HAP-1 (cell line): Measurements from ENCODE around the gene IL1RAPL1.

ENCODE experiments used
- DNase-seq, 2 experiments: peaks; one replicate each; pipeline ENCODE4 v3.0.0-alpha.2; 2016 to 2020; ENCODE audit warnings: low spot score in 2 of 2
- H3K27me3 ChIP-seq: fragments of 250-450 bp; sonication (Bioruptor Pico); 2 replicates; pipeline ENCODE4 v1.5.1; 2020; ENCODE audit warnings: low read depth, mild to moderate bottlenecking, moderate library complexity
- H3K36me3 ChIP-seq: fragments of 250-450 bp; sonication (Bioruptor Pico); replicated peaks from 2 replicates; pipeline ENCODE4 v1.5.1; 2020; ENCODE audit warnings: mild to moderate bottlenecking
- H3K4me1 ChIP-seq: fragments of 250-450 bp; sonication (Bioruptor Pico); 2 replicates; pipeline ENCODE4 v1.5.1; 2020; ENCODE audit warnings: mild to moderate bottlenecking
- H3K4me3 ChIP-seq: fragments of 250-450 bp; sonication (Bioruptor Pico); 2 replicates; pipeline ENCODE4 v1.5.1; 2020; ENCODE audit warnings: mild to moderate bottlenecking, moderate library complexity
- H3K9me3 ChIP-seq: fragments of 250-450 bp; sonication (Bioruptor Pico); 2 replicates; pipeline ENCODE4 v1.5.1; 2020; ENCODE audit warnings: mild to moderate bottlenecking, moderate library complexity
- in situ Hi-C: fragments of 300-500 bp; cut with MboI; formaldehyde crosslinking; loops from 3 replicates; pipeline ENCODE4 v1.14.3; 2020; ENCODE audit warnings: low sequenced_read_pairs, inconsistent platforms, mixed read lengths

IL1RAPL1 gene

DNA sequence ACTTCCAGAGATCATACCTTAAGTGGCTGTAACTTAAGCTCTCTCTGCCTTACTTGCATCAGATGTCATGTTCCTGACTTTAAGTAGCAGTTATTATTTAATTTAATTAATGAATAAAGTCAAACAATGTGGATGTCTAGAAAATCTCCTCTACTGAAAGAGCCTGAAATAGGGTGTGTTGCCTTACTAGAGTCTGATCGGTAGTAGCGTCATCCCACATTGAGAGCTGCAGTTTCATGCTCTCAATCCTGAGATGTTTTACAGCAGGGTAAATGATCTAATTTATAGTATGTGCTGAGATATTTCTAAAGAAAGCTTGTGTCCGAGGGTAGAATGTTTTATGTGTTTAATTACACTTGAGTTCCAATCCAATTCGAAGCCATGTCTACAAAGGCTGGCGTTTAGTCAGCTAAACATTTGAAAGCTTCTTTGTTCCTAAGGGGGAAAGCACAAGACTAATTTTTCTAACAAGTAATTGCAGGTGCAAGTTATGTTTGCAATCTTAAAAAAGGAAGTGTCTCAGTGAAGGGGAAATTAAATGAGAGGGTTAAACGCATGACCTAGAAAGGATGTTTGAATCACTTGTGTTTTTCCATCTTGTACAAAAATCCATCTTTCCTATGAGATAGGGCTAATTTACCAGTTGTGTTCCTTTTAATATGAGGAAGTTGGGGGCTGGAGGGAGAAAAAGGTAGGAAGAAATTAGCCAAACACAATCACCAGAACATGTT, 1237.1 kb downstream of the IL1RAPL1 start:
- Histone ChIP-seq H3K4me3 (no peak overlapping the region), H3K9me3 (no peaks in the 10 kb centered on the region), H3K36me3 (no peaks in the 10 kb centered on the region), H3K4me1 (peaks cover 4% of the 10 kb centered on the region; the same call in 1 of the 2 replicates), H3K27me3 (no peaks in the 10 kb centered on the region)
- in situ Hi-C loops, result no loop called here
- DNase-seq, result no peak

DNA sequence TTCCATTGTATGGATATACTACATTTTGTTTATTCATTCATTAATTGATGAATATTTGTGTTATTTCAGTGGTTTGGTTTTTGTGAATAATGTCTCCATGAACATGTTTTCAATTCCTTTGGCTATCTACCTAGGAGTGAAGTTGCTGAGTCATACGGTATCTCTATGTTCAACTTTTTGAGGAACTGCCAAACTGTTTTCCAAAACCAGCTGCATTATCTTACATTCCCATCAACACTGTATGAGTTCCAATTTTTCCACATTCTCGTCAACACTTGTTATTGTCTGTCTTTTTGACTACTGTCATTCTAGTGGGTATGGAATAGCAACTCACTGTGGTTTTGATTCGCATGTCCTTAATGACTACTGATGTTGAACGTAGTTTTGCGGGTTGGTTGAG, 1239.5 kb downstream of the IL1RAPL1 start:
- Histone ChIP-seq H3K36me3 (no peaks in the 10 kb centered on the region), H3K27me3 (no peaks in the 10 kb centered on the region), H3K4me3 (no peak overlapping the region), H3K9me3 (no peaks in the 10 kb centered on the region), H3K4me1 (peaks cover 9% of the 10 kb centered on the region; the same call in 1 of the 2 replicates)
- no peak for DNase-seq
- in situ Hi-C loops, result no loop called here

DNA sequence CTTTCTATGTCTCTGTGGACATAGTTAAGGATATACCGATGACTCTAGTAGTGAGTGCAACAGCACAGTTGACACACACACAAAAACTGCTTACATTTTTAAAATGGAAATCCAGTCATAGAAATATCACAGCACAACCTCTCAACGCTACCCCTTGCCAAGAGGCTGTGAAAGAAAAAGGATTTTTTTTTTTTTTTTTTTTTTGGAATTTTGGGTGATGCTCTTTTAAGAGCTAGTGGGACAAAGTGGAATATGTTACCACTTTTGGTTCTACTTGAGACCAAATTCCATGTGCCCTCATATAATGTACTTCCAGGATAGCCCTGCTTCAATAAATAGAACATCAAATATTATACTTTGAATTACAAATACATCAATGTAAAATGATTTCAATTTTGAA, 1247.1 kb downstream of the IL1RAPL1 start:
- H3K9me3 ChIP-seq, result no peaks in the 10 kb centered on the region
- H3K4me1 ChIP-seq, result peaks cover 5% of the 10 kb centered on the region; the same call in 1 of the 2 replicates
- in situ Hi-C loops, result no loop called here
- no peak overlapping the region for H3K4me3 ChIP-seq
- DNase-seq, result no peak
- no peaks in the 10 kb centered on the region for H3K27me3 ChIP-seq
- no peaks in the 10 kb centered on the region for H3K36me3 ChIP-seq

DNA sequence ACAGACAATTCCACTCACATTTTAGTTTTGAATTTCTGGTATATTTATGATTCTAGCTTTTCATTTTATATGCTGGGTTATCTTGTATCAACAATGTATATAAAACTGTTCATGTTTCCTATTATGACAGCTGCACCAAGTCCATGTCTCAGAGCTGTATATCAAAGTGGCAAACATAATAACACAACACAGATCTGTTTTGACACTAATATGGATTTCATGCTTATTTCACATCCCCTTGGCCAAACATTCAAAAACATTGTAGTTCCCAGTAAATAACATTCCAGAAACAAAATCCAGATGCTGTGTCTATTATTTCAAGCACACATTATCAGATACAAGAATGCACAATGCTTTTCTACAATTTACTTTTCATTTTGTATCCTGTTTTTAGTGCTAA, 1247.5 kb downstream of the IL1RAPL1 start:
- in situ Hi-C loops, result no loop called here
- no peaks in the 10 kb centered on the region for H3K36me3 ChIP-seq
- no peak for DNase-seq
- no peaks in the 10 kb centered on the region for H3K27me3 ChIP-seq
- no peak overlapping the region for H3K4me3 ChIP-seq
- peaks cover 5% of the 10 kb centered on the region; the same call in 1 of the 2 replicates for H3K4me1 ChIP-seq
- H3K9me3 ChIP-seq, result no peaks in the 10 kb centered on the region

DNA sequence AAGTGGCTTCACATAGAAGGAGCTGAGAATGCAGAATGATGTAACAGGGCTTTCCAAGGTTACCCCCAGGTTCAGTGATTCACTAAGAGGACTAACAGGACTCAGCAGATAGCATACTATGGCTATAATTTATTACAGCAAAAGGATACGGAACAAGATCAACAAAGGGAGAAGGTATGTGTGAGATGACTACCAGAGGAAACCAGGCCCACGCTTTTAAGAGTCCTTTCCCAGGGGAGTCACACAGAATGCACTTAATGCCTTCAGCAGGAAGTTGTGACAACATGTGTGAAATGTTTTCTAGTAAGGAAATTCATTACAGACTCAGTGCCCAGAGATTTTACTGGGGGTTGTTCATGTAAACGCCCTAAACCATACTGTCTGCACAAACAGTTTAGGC, 1254.5 kb downstream of the IL1RAPL1 start:
- DNase-seq, result no peak
- Histone ChIP-seq H3K36me3 (no peaks in the 10 kb centered on the region), H3K27me3 (no peaks in the 10 kb centered on the region), H3K4me1 (peaks cover 4% of the 10 kb centered on the region), H3K4me3 (no peak overlapping the region), H3K9me3 (no peaks in the 10 kb centered on the region)
- in situ Hi-C loops, result no loop called here

DNA sequence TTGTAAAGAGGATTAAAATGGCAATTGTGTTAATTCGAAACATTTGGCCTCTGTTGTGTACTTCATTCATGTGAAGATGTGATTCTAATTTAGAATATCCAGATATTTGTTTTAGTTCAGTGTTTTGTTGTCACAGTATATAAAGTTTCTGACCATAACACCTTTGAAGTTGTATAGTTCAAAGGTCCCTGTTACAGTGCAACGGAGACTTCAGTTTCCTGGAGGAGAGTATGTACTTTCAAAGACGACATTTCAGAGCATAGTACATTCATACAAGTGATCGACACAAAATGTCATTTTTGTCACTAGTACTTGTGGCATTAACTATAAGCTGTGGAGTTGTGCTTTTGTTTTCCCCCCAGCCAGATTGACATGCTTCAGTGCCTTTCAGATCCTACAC, 1255.3 kb downstream of the IL1RAPL1 start:
- no peaks in the 10 kb centered on the region for H3K27me3 ChIP-seq
- DNase-seq, result no peak

DNA sequence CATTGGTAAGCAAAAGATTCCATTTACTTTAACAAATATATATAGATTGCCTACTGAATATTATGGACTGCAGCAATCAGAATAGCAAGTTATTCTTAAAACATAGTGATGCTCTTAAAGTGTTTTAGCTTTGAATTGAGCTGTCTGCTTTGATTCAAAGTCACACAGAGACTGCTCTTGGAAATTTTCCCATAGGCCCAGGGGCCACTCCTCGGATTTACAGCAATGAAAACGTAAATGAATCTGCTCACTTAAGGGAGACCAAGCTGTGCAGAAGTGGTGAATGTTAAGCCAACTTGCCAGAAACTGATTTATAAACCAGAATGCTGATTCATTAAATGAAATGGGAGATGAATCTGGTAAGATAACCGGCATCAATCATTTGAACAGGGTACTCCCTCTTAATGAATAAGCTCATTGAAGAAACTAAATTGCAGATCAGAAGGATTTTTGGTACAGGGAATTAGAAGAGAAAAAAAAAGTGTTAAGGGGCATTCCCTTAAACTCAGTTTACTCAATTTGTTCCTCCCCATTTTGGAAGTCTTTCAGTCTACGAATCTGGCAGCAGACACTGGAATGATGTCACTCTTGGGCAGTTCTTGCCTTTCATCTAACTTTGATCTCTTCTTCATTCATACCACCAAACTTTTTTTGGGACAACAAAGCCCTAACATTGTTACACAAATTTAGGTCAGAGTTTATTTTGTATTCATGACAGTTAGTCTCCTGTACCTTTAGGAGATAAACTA, 1264.8 kb downstream of the IL1RAPL1 start:
- Histone ChIP-seq H3K36me3 (no peaks in the 10 kb centered on the region), H3K27me3 (no peaks in the 10 kb centered on the region), H3K9me3 (no peaks in the 10 kb centered on the region), H3K4me3 (no peak overlapping the region), H3K4me1 (peaks cover 6% of the 10 kb centered on the region)
- DNase-seq, result peak in 1 of 2 experiments; percentile 9
- in situ Hi-C loops, result no loop called here

More for the DNA sequence above, 1255.3 kb downstream of the IL1RAPL1 start:
- Histone ChIP-seq H3K4me3 (no peak overlapping the region), H3K9me3 (no peaks in the 10 kb centered on the region), H3K4me1 (peaks cover 7% of the 10 kb centered on the region), H3K36me3 (no peaks in the 10 kb centered on the region)
- in situ Hi-C loops, result no loop called here

DNA sequence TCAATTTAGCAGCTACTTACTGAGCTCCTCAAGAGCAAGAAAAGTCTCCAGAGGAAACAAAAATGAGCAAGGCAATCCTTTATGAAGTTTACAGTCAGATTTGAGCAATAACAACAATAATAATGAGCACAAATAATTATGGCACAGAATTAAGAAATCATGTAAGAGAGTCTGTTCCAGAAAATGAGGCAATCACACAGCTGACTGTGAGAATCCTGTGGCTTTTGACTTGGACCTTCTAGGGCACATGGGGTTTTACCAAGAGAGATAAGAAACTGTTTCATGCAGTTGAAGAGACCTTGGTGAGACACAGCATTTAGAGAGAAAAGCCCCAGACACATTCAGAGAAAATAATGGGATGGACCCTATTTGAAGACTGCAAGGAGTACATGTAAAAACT, 1265.5 kb downstream of the IL1RAPL1 start:
- H3K36me3 ChIP-seq, result no peaks in the 10 kb centered on the region
- H3K4me3 ChIP-seq, result no peak overlapping the region
- no peak for DNase-seq
- peaks cover 4% of the 10 kb centered on the region; the same call in 1 of the 2 replicates for H3K4me1 ChIP-seq
- in situ Hi-C loops, result no loop called here
- no peaks in the 10 kb centered on the region for H3K9me3 ChIP-seq
- no peaks in the 10 kb centered on the region for H3K27me3 ChIP-seq

DNA sequence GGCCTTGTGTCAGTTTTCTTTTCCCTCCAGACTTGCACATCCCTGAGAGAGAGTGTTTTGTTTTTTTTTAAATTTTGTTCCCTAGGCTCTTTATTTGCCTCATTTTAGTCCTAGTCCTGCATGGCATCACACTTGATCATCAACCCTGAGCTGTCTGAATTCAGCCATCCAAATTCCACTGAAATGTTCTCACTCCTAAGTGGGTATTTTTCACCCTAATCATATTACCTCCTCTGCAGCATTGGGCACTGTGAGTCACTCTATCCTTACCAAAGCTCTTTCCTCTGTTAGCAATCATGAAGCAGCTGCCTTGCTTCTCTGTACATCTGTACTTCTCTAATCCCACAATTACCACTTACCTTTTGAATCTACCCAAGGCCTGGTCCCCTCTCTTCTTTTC, 1271.5 kb downstream of the IL1RAPL1 start:
- no peak for DNase-seq
- Histone ChIP-seq H3K4me3 (no peak overlapping the region), H3K9me3 (no peaks in the 10 kb centered on the region), H3K4me1 (no peaks in the 10 kb centered on the region), H3K27me3 (no peaks in the 10 kb centered on the region), H3K36me3 (no peaks in the 10 kb centered on the region)
- in situ Hi-C loops, result no loop called here

DNA sequence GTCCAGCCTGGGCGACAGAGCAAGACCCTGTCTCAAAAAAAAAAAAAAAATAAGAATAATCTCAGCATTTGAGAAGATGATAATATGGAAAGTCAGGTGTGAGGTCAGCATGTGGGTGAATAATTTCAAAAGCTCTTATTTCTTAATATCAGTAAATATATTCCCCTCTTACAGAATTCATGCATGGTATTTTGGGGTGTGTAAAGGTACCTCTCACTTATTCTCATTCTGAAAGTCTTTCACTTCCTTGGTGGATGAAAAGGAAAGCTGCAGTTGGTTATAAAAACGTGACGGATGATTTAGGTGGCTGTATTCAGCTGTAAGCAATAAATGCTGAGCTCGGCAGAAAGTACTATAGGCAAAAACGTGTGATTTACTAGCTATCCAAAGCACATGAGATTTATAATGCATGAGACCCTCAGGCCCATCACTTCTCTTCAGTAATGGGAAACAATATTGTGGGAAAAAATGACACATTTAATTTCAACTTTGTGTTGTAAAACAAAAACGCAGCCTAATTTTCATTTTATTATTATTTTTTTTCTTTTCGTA, 1275.0 kb downstream of the IL1RAPL1 start:
- Histone ChIP-seq H3K9me3 (no peaks in the 10 kb centered on the region), H3K4me3 (no peak overlapping the region), H3K36me3 (no peaks in the 10 kb centered on the region), H3K4me1 (peaks cover 17% of the 10 kb centered on the region), H3K27me3 (no peaks in the 10 kb centered on the region)
- in situ Hi-C loops, result no loop called here
- DNase-seq, result no peak

DNA sequence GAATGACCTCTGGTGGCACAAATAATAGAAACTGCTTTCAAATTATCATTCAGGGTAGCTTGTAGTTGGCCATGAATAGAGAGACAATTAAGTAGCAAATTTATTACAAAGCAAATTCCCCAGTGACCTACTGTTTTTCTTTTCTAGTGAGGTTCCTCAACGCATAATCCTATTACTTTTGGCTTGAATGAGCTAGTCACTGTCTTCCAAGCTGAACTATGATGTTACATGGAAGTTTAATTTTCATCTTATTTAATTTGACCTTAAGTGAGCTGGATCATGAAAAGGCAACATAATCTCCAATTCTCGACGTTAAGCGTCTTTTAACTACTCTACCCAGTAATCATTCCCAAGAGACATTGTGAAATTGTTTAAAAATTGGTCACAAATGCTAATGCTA, 1280.7 kb downstream of the IL1RAPL1 start:
- Histone ChIP-seq H3K4me1 (peaks cover 31% of the 10 kb centered on the region), H3K36me3 (no peaks in the 10 kb centered on the region), H3K9me3 (no peaks in the 10 kb centered on the region), H3K27me3 (no peaks in the 10 kb centered on the region), H3K4me3 (no peak overlapping the region)
- in situ Hi-C loops, result no loop called here
- DNase-seq, result peak in 1 of 2 experiments; percentile 78

DNA sequence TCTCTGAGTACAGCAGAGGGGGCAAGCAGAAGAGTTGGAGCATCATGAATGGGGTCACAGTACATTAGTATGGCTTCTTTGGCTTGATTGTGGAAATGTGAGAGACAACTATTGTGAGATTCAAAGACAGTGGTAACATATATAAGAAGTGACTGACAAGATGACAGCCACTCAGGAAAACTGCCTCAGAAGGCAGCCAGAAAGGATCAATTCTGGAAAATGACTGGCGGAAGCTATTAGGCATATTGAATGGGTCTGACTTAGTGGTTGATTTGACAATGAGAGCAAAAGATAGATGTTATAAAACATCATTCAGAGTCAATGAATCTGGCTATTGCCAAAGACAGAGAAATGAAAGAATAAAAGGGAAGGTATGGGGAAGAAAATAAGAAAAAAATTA, 1282.6 kb downstream of the IL1RAPL1 start:
- no peaks in the 10 kb centered on the region for H3K9me3 ChIP-seq
- in situ Hi-C loops, result no loop called here
- no peak overlapping the region for H3K4me3 ChIP-seq
- H3K4me1 ChIP-seq, result peaks cover 28% of the 10 kb centered on the region
- H3K36me3 ChIP-seq, result no peaks in the 10 kb centered on the region
- DNase-seq, result no peak
- no peaks in the 10 kb centered on the region for H3K27me3 ChIP-seq

DNA sequence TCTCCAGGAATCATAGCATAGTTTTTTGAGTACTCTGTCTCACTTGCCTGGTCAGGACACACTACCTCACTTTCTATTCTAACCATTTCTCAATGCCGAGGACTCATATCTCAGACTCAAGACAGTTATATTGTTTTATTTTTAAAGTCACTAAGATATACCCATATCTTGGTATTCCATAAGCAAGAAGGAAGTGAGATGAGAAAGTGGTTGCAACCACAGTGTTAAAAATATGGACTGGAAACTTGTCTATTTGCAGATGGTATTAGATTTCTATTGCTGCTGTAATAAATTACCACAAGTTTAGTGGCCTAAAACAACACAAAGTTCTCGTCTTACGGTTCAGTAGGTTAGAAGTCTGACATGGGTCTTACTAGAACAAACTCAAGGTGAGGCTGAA, 1283.4 kb downstream of the IL1RAPL1 start:
- Histone ChIP-seq H3K4me3 (no peak overlapping the region), H3K4me1 (peaks cover 23% of the 10 kb centered on the region), H3K9me3 (no peaks in the 10 kb centered on the region), H3K27me3 (no peaks in the 10 kb centered on the region), H3K36me3 (no peaks in the 10 kb centered on the region)
- in situ Hi-C loops, result no loop called here
- DNase-seq, result no peak

DNA sequence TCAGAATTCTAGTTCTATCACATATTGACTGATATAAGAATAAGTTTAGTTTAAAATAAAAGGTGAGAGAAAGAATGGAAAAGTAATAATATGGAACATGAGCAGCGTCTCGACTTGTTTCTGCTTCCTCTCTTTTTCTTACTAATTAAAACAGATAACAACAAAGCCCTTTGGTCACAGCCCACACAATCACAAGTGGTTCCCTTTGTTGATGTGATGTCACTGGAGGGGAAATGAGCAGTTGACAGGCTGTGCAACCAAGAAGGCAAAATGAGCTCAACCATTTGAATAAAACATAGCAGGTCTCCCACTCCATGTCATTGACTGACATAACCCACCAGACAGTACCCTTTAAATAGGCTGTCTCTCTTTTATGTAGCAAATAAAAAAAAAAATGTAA, 1285.6 kb downstream of the IL1RAPL1 start:
- H3K27me3 ChIP-seq, result no peaks in the 10 kb centered on the region
- peaks cover 23% of the 10 kb centered on the region for H3K4me1 ChIP-seq
- H3K36me3 ChIP-seq, result no peaks in the 10 kb centered on the region
- no peak overlapping the region for H3K4me3 ChIP-seq
- in situ Hi-C loops, result no loop called here
- no peak for DNase-seq
- H3K9me3 ChIP-seq, result no peaks in the 10 kb centered on the region
